HepG2 (cell line): ENCODE data around the gene TMEM221. TPM values are rescaled to one million over a fixed set of nuclear protein-coding genes. Genes with fewer than 3 reads are reported as not detected.

Source experiments
- ATF1 ChIP-seq: IDR thresholded peaks from 2 replicates; pipeline ENCODE4 v1.6.1; 2016; ENCODE audit warnings: mild to moderate bottlenecking, control low read depth
- CEBPG ChIP-seq: IDR thresholded peaks from 2 replicates; pipeline ENCODE4 v1.6.1; 2016
- CHD4 ChIP-seq: fragments of 200-600 bp; sonication (generic); IDR thresholded peaks from 2 replicates; pipeline ENCODE4 v1.7.0; 2017; ENCODE audit warnings: mild to moderate bottlenecking, low read length, borderline replicate concordance
- CSRNP2 ChIP-seq: sonication (generic); formaldehyde crosslinking; conservative IDR thresholded peaks from 2 replicates; pipeline ENCODE4 v1.8.0; 2022; ENCODE audit warnings: low read depth, missing genetic modification reagents
- FOXM1 ChIP-seq: sonication (generic); formaldehyde crosslinking; IDR thresholded peaks from 2 replicates; pipeline ENCODE4 v1.5.0; 2020; ENCODE audit warnings: missing genetic modification reagents
- NCOA1 ChIP-seq: sonication (generic); formaldehyde crosslinking; IDR thresholded peaks from 2 replicates; pipeline ENCODE4 v1.9.0; 2021; ENCODE audit warnings: missing genetic modification reagents
- NFATC3 ChIP-seq: sonication (generic); formaldehyde crosslinking; IDR thresholded peaks from 2 replicates; pipeline ENCODE4 v1.5.1; 2020; ENCODE audit warnings: mild to moderate bottlenecking, missing genetic modification reagents
- NKX3-1 ChIP-seq: sonication (generic); formaldehyde crosslinking; IDR thresholded peaks from 2 replicates; pipeline ENCODE4 v1.5.0; 2020; ENCODE audit warnings: missing genetic modification reagents
- POLR2AphosphoS2 ChIP-seq: IDR thresholded peaks from 2 replicates; pipeline ENCODE4 v1.6.1; 2011; ENCODE audit warnings: low read depth, low read length, improper control_type of control experiment
- SMAD9 ChIP-seq: sonication (generic); formaldehyde crosslinking; IDR thresholded peaks from 2 replicates; pipeline ENCODE4 v1.5.1; 2020; ENCODE audit warnings: mild to moderate bottlenecking, missing genetic modification reagents
- SRY ChIP-seq: sonication (generic); formaldehyde crosslinking; IDR thresholded peaks from 2 replicates; pipeline ENCODE4 v1.8.0; 2022; ENCODE audit warnings: mild to moderate bottlenecking, missing genetic modification reagents
- TBP ChIP-seq: sonication (generic); formaldehyde crosslinking; IDR thresholded peaks from 2 replicates; pipeline ENCODE4 v1.5.0; 2020; ENCODE audit warnings: missing genetic modification reagents
- ZBTB21 ChIP-seq: sonication (generic); formaldehyde crosslinking; IDR thresholded peaks from 2 replicates; pipeline ENCODE4 v1.4.0; 2020; ENCODE audit warnings: missing genetic modification reagents
- ZC3H13 ChIP-seq: sonication (generic); formaldehyde crosslinking; IDR thresholded peaks from 2 replicates; pipeline ENCODE4 v1.8.1; 2023; ENCODE audit warnings: mild to moderate bottlenecking, missing genetic modification reagents, moderate library complexity
- ZMYM2 ChIP-seq: sonication (generic); formaldehyde crosslinking; IDR thresholded peaks from 2 replicates; pipeline ENCODE4 v1.8.0; 2022; ENCODE audit warnings: mild to moderate bottlenecking, missing genetic modification reagents
- ZNF263 ChIP-seq: sonication (generic); formaldehyde crosslinking; IDR thresholded peaks from 2 replicates; pipeline ENCODE4 v1.4.0; 2020; ENCODE audit warnings: missing genetic modification reagents
- ZNF547 ChIP-seq: sonication (generic); formaldehyde crosslinking; IDR thresholded peaks from 2 replicates; pipeline ENCODE4 v1.5.1; 2020; ENCODE audit warnings: mild to moderate bottlenecking, missing genetic modification reagents
- ZNF577 ChIP-seq: sonication (generic); formaldehyde crosslinking; IDR thresholded peaks from 2 replicates; pipeline ENCODE4 v1.4.0; 2020; ENCODE audit warnings: mild to moderate bottlenecking, low read depth, missing genetic modification reagents, borderline replicate concordance
- ZNF607 ChIP-seq: sonication (generic); formaldehyde crosslinking; IDR thresholded peaks from 2 replicates; pipeline ENCODE4 v1.5.1; 2020; ENCODE audit warnings: missing genetic modification reagents, mild to moderate bottlenecking, borderline replicate concordance
- ZNF747 ChIP-seq: sonication (generic); formaldehyde crosslinking; IDR thresholded peaks from 2 replicates; pipeline ENCODE4 v1.8.1; 2023; ENCODE audit warnings: missing genetic modification reagents, mild to moderate bottlenecking, borderline replicate concordance
- ZNF841 ChIP-seq: sonication (generic); formaldehyde crosslinking; IDR thresholded peaks from 2 replicates; pipeline ENCODE4 v1.8.1; 2023; ENCODE audit warnings: missing genetic modification reagents, borderline replicate concordance
- polyA plus RNA-seq, 8 experiments: library from polyadenylated mRNA; depleted of rRNA in 3 of 8; stranded (reverse) in 7 of 8; unstranded in 1 of 8; fragments of >200 nt; fragmentation: Illumina TruSeq in 4 of 8; extraction: Trizol in 4 of 8; gene quantifications; 2 replicates each; pipeline versions ENCODE4 v1.2.1 to v1.2.3, GENCODE V29; 2011 to 2016; ENCODE audit warnings: low read depth in 4 of 8, missing spikeins in 1 of 8, mixed read lengths in 1 of 8; ENCODE audit not compliant: insufficient read depth in 1 of 8
- total RNA-seq, 5 experiments: library from RNA; depleted of rRNA; stranded (reverse); fragments of >200 nt; fragmentation: Illumina TruSeq; extraction: Trizol; gene quantifications; 2 replicates each; pipeline ENCODE4 v1.2.3, GENCODE V29; 2016; ENCODE audit warnings: low read depth in 1 of 5
- TF ChIP-seq, protein P1 (sequence below): sonication (generic); formaldehyde crosslinking; IDR thresholded peaks from 2 replicates; pipeline ENCODE4 v1.4.0; 2020; ENCODE audit warnings: missing genetic modification reagents, low read depth, mild to moderate bottlenecking, borderline replicate concordance
- TF ChIP-seq, protein P2 (sequence below): sonication (generic); formaldehyde crosslinking; IDR thresholded peaks from 2 replicates; pipeline ENCODE4 v1.4.0; 2020; ENCODE audit warnings: missing genetic modification reagents, borderline replicate concordance
- TF ChIP-seq, protein P3 (sequence below), 2 experiments: sonication (generic) in 1 of 2; formaldehyde crosslinking in 1 of 2; IDR thresholded peaks; 2 replicates each; pipeline versions ENCODE4 v1.5.1 to v1.6.1; 2011 to 2020; ENCODE audit warnings: borderline replicate concordance in 1 of 2, low read depth in 1 of 2, low read length in 1 of 2, mild to moderate bottlenecking in 1 of 2, missing genetic modification reagents in 1 of 2, moderate library complexity in 1 of 2

The TMEM221 gene
- total and polyA plus RNA-seq, 2 of the 13 experiments (the other 11 are each of a cell fraction or from before 2014, with no cell fraction given), result 0.33 to 0.77 TPM

- no peak for TF ChIP-seq FOXM1 (CRISPR knock-in tag)
- no peak for TF ChIP-seq ZMYM2 (CRISPR knock-in tag)
- TF ChIP-seq CEBPG (CRISPR knock-in tag), result peak; percentile 96
- TF ChIP-seq NFATC3 (CRISPR knock-in tag), result no peak
- no peak; the same call in 1 of the 2 replicates for TF ChIP-seq NKX3-1 (CRISPR knock-in tag)
- TF ChIP-seq, protein P1, sequence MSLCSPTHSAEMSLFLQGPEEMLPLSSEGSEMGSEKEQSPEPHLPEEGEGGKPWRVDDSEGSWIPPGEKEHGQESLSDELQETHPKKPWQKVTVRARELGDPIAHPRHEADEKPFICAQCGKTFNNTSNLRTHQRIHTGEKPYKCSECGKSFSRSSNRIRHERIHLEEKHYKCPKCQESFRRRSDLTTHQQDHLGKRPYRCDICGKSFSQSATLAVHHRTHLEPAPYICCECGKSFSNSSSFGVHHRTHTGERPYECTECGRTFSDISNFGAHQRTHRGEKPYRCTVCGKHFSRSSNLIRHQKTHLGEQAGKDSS, result no peak
- peak; percentile 70 for TF ChIP-seq ZNF547
- no peak for TF ChIP-seq TBP (CRISPR knock-in tag)
- no peak for TF ChIP-seq SRY (CRISPR knock-in tag)
- TF ChIP-seq, protein P2, sequence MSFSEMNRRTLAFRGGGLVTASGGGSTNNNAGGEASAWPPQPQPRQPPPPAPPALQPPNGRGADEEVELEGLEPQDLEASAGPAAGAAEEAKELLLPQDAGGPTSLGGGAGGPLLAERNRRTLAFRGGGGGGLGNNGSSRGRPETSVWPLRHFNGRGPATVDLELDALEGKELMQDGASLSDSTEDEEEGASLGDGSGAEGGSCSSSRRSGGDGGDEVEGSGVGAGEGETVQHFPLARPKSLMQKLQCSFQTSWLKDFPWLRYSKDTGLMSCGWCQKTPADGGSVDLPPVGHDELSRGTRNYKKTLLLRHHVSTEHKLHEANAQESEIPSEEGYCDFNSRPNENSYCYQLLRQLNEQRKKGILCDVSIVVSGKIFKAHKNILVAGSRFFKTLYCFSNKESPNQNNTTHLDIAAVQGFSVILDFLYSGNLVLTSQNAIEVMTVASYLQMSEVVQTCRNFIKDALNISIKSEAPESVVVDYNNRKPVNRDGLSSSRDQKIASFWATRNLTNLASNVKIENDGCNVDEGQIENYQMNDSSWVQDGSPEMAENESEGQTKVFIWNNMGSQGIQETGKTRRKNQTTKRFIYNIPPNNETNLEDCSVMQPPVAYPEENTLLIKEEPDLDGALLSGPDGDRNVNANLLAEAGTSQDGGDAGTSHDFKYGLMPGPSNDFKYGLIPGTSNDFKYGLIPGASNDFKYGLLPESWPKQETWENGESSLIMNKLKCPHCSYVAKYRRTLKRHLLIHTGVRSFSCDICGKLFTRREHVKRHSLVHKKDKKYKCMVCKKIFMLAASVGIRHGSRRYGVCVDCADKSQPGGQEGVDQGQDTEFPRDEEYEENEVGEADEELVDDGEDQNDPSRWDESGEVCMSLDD (CRISPR knock-in tag), result peak; percentile 70; the same call in 1 of the 2 replicates
- TF ChIP-seq ATF1 (CRISPR knock-in tag), result no peak
- TF ChIP-seq CSRNP2 (CRISPR knock-in tag), result no peak
- no peak for TF ChIP-seq CHD4
- no peak; the same call in 1 of the 2 replicates for TF ChIP-seq ZNF263
- no peak for TF ChIP-seq SMAD9 (CRISPR knock-in tag)
- TF ChIP-seq ZBTB21 (CRISPR knock-in tag), result no peak
- no peak for TF ChIP-seq NCOA1 (CRISPR knock-in tag)
- no peak for TF ChIP-seq ZC3H13 (CRISPR knock-in tag)
- no peak for TF ChIP-seq ZNF577 (CRISPR knock-in tag)
- TF ChIP-seq, protein P3, sequence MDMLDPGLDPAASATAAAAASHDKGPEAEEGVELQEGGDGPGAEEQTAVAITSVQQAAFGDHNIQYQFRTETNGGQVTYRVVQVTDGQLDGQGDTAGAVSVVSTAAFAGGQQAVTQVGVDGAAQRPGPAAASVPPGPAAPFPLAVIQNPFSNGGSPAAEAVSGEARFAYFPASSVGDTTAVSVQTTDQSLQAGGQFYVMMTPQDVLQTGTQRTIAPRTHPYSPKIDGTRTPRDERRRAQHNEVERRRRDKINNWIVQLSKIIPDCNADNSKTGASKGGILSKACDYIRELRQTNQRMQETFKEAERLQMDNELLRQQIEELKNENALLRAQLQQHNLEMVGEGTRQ (IDR thresholded peaks at IDR 0.05; ENCODE audit: low read depth, low read length), result no peak
- TF ChIP-seq, protein P3 (CRISPR knock-in tag; IDR thresholded peaks at IDR 0.05; ENCODE audit: borderline replicate concordance), result no peak
- 0 out of 2 replicates have a peak, but pooled peaks have one; percentile 31 for TF ChIP-seq ZNF607 (CRISPR knock-in tag)
- no peak for TF ChIP-seq ZNF747 (CRISPR knock-in tag)
- TF ChIP-seq ZNF841 (CRISPR knock-in tag), result no peak
- no peak for TF ChIP-seq POLR2AphosphoS2
Observed at GRCh38 chr19:17405250-17406045, 43.0 kb downstream of the TMEM221 start, which contains the start of gene BST2 (continued).
